HG03280 (cell line): ENCODE data around the gene ARHGEF12.

ENCODE experiments used
- ATAC-seq: cut with Tn5 transposase; IDR thresholded peaks from one replicate; pipeline ENCODE4 v1.9.1; 2021; ENCODE audit warnings: mild to moderate bottlenecking, moderate library complexity; ENCODE audit not compliant: unreplicated experiment

The ARHGEF12 gene

GRCh38 chr11:120409655-120410054 lies 73.4 kb downstream of the ARHGEF12 start:
- no peak for ATAC-seq

DNA sequence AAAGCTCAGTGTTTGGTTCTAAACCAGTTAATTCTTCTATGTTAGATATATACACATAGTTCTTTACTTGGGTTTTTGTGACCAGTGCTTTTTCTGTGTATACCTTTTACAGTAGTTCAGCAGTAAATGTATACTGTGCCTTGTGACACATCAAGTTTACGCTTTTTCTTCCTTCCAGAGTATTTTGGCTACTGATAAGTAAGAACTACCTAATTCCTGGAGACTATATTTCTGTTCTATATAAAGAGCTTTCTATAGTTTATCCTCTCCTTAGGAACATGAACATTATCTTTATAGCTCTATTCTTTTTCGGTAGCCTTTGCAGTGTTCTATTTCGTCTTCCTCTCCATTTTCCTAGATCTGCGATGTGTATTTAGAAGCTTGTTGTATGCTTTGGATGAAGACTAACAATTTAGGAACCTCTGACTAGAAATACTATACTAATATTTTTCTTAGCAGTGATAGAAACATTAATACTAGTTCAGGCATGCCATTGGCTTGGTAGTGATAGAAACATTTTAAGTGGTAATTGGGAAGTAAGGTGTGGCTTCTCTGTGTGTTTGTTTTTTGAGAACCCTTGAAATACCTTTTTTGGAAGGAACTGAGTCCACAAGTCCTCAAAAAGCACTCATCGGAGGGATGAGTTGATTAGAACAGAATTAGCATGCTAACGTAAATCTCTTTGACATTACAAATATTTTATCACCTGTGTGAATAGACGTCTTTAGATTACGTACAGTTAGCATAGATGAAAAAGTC lies 74.6 kb downstream of the ARHGEF12 start:
- ATAC-seq = no peak

DNA sequence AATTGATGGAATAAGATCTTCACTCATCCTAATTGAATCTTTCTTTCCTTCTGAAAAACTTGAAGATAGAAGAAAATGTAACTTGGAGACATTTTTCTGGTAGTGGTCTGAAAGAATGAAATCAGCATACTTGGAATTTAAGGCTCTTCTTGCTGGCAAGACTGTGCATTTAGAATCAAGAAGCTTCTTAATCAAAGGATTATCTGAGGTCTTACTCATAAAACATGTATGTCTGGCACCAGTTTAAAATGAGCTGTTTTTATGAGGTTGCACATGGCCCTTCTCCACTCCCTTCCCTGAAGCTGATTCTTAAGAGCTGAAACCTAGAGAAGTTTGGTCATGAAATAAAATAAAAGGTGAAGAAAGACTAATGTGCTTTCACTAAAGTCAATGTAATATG lies 77.3 kb downstream of the ARHGEF12 start:
- no peak for ATAC-seq

- no peak for ATAC-seq
Observed at GRCh38 chr11:120420572-120420971, 84.4 kb downstream of the ARHGEF12 start.

GRCh38 chr11:120424185-120424969 lies 88.2 kb downstream of the ARHGEF12 start:
- no peak for ATAC-seq

- ATAC-seq = no peak
Observed at GRCh38 chr11:120424970-120425332, 88.7 kb downstream of the ARHGEF12 start.

GRCh38 chr11:120425527-120425926 lies 89.3 kb downstream of the ARHGEF12 start:
- ATAC-seq = no peak

GRCh38 chr11:120430146-120430545 lies 93.9 kb downstream of the ARHGEF12 start:
- ATAC-seq = no peak

GRCh38 chr11:120431633-120432032 lies 95.4 kb downstream of the ARHGEF12 start:
- no peak for ATAC-seq

GRCh38 chr11:120432056-120433018 lies 96.1 kb downstream of the ARHGEF12 start:
- no peak for ATAC-seq

GRCh38 chr11:120441592-120441991 lies 105.4 kb downstream of the ARHGEF12 start:
- no peak for ATAC-seq

DNA sequence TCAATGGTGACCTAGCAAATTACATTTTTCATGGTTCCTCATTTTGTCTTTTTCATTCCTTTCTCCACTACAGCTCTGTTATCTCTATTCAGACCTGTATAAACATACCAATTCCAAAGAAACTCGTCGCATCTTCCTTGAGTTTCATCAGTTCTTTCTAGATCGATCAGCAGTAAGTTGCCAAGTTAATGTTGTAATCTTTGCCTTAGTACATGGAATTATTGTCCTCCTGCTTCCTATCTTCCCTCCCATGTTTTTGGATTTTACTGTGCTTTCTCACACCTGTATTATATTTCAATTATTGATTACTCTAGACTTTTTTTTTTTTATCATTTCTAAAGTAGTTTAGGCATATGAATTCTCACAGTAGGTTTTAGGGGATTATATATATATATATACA lies 105.8 kb downstream of the ARHGEF12 start:
- ATAC-seq = no peak

- no peak for ATAC-seq
Observed at GRCh38 chr11:120446802-120447201, 110.6 kb downstream of the ARHGEF12 start.

- no peak for ATAC-seq
Observed at GRCh38 chr11:120448240-120448639, 112.0 kb downstream of the ARHGEF12 start.

DNA sequence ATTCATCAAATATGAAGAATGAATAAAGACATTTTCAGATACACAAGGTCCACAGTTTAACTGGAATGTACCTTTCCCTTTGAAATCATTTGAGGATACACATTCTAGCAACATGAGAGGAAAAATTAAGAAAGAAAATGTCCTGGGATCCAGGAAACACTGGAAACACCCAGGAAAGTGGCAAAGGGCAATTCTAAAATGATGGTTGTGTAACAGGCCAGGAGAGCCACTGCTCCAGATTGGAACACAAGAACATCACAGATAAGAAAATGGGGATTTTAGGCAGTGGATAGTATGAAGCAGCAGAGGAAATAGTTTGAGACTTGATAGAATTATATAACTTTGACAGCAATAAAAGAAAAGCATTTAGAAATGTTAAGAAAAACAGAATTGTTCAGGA lies 119.3 kb downstream of the ARHGEF12 start:
- ATAC-seq = no peak

GRCh38 chr11:120457996-120458395 lies 121.8 kb downstream of the ARHGEF12 start:
- ATAC-seq = no peak

DNA sequence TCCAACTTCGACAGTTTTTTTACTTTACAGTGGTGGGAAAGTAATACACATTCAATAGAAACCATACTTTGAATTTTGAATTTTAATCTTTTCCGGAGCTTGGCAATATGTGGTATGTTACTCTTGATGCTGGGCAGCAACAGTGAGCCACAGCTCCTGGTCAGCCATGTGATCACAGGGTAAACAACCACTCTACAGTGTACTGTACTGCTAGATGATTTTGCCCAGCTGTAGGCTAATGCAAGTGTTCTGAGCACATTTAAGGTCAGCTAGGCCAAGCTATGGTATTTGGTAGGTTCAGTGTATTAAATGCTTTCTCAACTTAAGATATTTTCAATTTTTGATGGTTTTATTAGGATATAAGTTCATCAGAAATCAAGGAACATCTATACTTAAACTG lies 126.6 kb downstream of the ARHGEF12 start:
- ATAC-seq = no peak

- no peak for ATAC-seq
Observed at GRCh38 chr11:120465921-120466534, 129.8 kb downstream of the ARHGEF12 start.

DNA sequence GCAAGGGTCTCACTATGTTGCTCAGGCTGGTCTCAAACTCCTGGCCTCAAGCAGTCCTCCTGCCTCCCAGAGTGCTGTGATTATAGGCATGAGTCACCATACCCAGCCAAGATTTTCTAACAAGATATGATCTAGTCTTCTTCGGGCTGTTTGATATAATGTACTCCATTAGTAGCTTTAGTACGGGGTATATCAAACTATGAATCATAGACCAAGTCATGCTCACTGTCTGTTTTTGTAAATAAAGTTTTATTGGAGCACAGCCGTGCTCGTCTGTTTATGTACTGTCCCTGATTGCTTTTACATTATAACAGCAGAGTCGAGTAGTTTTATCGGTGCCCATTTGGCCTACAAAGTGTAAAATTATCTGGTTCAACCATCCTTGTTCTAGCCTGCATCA lies 131.4 kb downstream of the ARHGEF12 start:
- ATAC-seq = no peak

DNA sequence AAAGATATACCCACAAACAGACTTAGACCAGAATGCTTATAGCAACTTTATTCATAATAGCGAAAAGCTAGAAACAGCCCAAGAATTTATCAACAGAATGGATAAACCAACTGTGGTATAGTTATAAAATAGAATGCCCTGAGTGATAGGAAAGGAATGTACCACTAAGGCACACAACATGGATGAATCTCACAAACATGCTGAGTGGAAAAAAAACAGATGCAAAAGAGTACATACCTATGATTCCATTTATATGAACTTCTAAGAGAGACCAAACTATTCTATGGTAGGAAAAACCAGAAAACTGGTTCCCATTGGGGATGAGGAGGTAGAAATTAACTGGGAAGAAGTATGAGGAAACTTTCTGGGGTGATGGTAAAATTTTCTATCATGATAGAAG lies 134.9 kb downstream of the ARHGEF12 start:
- ATAC-seq = no peak

GRCh38 chr11:120471994-120472393 lies 135.8 kb downstream of the ARHGEF12 start:
- no peak for ATAC-seq
